Activated T-cell treated with anti-CD3 and anti-CD28 coated beads, Interleukin-2, amount 50 U/mL, for 72 hours (primary cell): ENCODE results near the gene C12orf42. TPM values are rescaled to one million over a fixed set of nuclear protein-coding genes. Genes with fewer than 3 reads are reported as not detected.
A peak's percentile ranks its signal among the peaks of the same experiment; 100 is the strongest.

Experiments used
- ATAC-seq, 2 donors: fragments of 150-1000 bp; cut with Tn5 transposase; replicated peaks in 1 of 2; 2 replicates each; pipeline ENCODE4 v1.10.0; 2021; ENCODE audit warnings: moderate library complexity in 2 of 2, mild to moderate bottlenecking in 1 of 2
- DNase-seq, 2 donors: peaks; one replicate each; pipeline ENCODE4 v3.0.0; 2021 to 2022; ENCODE audit warnings: mixed read lengths in 1 of 2
- H3K27ac Mint-ChIP-seq: one replicate; pipeline ENCODE4 v1.8.0; 2022; ENCODE audit warnings: mild to moderate bottlenecking, moderate library complexity, mixed read lengths
- H3K27me3 Mint-ChIP-seq: one replicate; pipeline ENCODE4 v1.8.0; 2022; ENCODE audit warnings: low read depth, mixed read lengths
- H3K36me3 Mint-ChIP-seq, 2 donors: one replicate each; pipeline ENCODE4 v1.8.0; 2022; ENCODE audit warnings: mixed read lengths in 2 of 2, mild to moderate bottlenecking in 1 of 2; ENCODE audit not compliant: insufficient read depth in 2 of 2
- H3K4me1 Mint-ChIP-seq: one replicate; pipeline ENCODE4 v1.8.0; 2022; ENCODE audit warnings: low read depth, mixed read lengths
- H3K4me3 Mint-ChIP-seq, 2 donors: one replicate each; pipeline ENCODE4 v1.8.0; 2022; ENCODE audit warnings: mild to moderate bottlenecking in 2 of 2, mixed read lengths in 2 of 2, moderate library complexity in 2 of 2
- H3K9me3 Mint-ChIP-seq, 2 donors: one replicate each; pipeline ENCODE4 v1.8.0; 2022; ENCODE audit warnings: mixed read lengths in 2 of 2
- total RNA-seq, 2 donors: library from RNA; stranded (reverse); gene quantifications; one replicate each; pipeline ENCODE4 v1.2.3, GENCODE V29; 2022

The C12orf42 gene
- total RNA-seq, 2 donors from 2014 or later: 0.31 to 0.35 TPM

DNA sequence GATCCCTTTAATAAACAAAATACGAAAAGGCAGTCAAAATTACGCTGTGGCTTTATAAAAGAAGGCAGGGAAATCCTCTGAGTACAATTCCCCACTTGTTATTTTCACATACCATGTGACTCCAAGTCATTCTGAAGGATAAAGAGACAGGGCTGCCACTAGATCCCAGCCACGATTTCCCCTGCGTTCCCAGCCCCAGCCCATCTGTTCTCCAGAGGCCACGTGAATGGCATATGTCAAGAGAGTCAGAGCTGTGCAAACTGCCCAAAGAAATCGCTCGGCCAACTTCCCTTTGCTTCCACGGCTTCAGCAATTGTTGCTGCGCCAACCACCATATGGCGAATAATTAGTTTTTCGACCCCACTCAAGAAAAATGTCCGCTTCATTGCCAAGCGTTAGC, 161.3 kb downstream of the C12orf42 start:
- Mint-ChIP-seq H3K9me3 (peaks cover 0 to 2% of the 10 kb centered on the region in 2 donors), H3K4me3 (no peak overlapping the region), H3K27me3 (no peaks in the 10 kb centered on the region), H3K27ac (no peak overlapping the region), H3K36me3 (no peaks in the 10 kb centered on the region), H3K4me1 (no peaks in the 10 kb centered on the region)
- ATAC-seq: no peak
- DNase-seq: no peak

DNA sequence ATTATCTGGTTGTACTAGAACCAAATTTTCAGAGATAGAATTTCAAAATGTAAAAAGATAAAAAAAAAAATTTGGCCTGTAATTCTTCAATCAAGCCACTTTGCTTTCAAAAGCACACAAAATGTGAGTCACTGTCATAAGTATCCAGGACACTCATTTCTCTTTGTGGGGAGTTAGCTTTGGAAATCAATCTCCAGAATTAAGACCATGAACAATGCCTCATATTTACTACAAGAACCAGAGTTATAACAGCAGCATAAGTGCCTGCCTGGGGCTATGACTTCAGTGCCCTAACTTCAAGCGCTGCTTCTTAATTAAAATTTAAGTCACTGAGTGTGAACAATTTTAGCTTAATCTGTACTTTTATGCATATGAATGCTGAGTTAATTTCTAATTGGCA, 162.1 kb downstream of the C12orf42 start:
- no peak overlapping the region for H3K4me3 Mint-ChIP-seq
- no peak for DNase-seq
- H3K4me1 Mint-ChIP-seq: no peaks in the 10 kb centered on the region
- no peaks in the 10 kb centered on the region for H3K27me3 Mint-ChIP-seq
- no peak overlapping the region for H3K27ac Mint-ChIP-seq
- no peak for ATAC-seq
- no peaks in the 10 kb centered on the region for H3K36me3 Mint-ChIP-seq
- peaks cover 0 to 2% of the 10 kb centered on the region in 2 donors for H3K9me3 Mint-ChIP-seq

DNA sequence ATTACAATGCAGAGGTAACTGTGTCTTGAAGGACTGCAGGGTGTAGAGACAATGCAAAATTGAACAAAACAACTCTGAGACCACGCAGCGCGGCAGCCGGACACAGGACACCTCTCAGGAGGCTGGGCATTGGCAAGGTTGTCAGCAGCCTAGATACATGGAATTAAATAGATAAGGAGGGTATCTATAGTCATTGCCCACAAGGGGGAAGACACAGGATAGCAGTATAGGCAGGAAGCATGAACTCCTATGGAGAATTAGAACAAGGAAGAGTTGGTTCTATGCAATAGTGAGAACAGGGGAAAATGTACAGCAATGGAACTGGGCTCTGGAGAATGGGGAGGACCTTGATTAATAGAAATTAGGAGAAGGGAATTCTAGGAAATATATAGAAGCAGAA, 164.1 kb downstream of the C12orf42 start:
- Mint-ChIP-seq H3K27me3 (no peaks in the 10 kb centered on the region), H3K27ac (no peak overlapping the region), H3K36me3 (no peaks in the 10 kb centered on the region), H3K4me1 (no peaks in the 10 kb centered on the region), H3K9me3 (peaks cover 0 to 2% of the 10 kb centered on the region in 2 donors), H3K4me3 (no peak overlapping the region)
- ATAC-seq (no peak), DNase-seq (no peak)

DNA sequence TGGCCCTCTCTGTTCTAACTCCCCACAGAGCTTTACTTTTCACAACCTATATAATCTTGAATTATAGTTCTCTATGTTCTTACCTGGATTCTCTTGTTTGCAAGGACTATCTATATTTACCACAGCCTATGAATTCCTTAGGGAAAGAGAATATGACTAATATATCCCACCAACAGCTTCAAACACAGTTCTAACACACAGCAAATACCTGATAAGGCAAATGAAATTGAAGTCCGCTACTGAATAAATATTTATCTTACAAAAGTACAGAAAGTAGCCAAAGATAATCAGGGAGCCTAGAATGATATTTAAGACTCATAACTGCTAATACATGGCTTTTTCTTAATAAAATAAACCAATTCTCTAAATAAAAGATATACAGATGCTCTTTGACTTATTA, 165.1 kb downstream of the C12orf42 start:
- Mint-ChIP-seq H3K27ac (peak overlapping the region; percentile 36), H3K4me3 (no peak overlapping the region)

DNA sequence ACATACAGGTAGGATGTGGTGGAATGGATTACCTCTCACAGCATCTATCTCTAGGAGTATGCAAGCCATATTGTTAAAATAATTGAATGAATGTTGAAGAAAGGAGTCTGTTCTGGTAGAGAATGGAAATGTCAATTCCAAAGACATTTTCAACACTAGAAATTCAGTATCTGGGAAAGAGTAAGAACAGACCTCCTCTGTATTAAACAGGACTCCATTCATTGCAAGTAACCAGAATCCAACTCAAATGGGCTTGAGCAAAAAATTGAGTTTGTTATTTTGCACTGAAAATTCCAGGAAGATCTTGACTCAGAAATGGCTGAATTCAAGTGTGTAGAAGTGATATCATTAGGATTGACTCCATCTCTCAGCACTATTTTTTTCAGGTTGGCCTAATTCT, 168.1 kb downstream of the C12orf42 start:
- H3K27me3 Mint-ChIP-seq: no peaks in the 10 kb centered on the region
- peaks cover 0 to 2% of the 10 kb centered on the region in 2 donors for H3K9me3 Mint-ChIP-seq
- H3K4me1 Mint-ChIP-seq: no peaks in the 10 kb centered on the region
- ATAC-seq (no peak), DNase-seq (no peak)
- H3K27ac Mint-ChIP-seq: no peak overlapping the region
- peaks cover 0 to 3% of the 10 kb centered on the region in 2 donors for H3K36me3 Mint-ChIP-seq
- no peak overlapping the region for H3K4me3 Mint-ChIP-seq

More for the DNA sequence above, 165.1 kb downstream of the C12orf42 start:
- DNase-seq (no peak), ATAC-seq (no peak)
- Mint-ChIP-seq H3K4me1 (no peaks in the 10 kb centered on the region), H3K9me3 (peaks cover 0 to 2% of the 10 kb centered on the region in 2 donors), H3K36me3 (no peaks in the 10 kb centered on the region), H3K27me3 (no peaks in the 10 kb centered on the region)

DNA sequence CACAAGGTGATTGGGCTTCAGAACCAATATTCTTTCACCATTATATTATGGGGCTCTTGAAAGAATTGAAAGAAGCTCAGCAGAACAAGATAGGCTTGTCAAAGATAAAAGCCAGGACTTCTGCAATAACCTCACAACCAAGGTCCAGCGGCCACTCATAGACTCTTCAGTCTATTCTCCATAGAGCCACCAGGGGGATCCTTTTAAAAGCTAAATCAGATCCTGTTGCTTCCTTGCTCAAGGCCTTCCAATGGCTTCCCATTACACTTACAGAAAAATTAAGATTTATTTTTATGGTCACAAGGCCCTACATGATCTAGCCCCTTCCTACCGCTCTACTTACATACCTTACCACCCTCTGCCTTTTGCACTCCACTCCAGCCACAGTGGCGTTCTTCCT, 169.6 kb downstream of the C12orf42 start:
- ATAC-seq (no peak), DNase-seq (no peak)
- Mint-ChIP-seq H3K27ac (no peak overlapping the region), H3K4me1 (no peaks in the 10 kb centered on the region), H3K36me3 (peaks cover 2 to 3% of the 10 kb centered on the region in 2 donors), H3K4me3 (no peak overlapping the region), H3K27me3 (no peaks in the 10 kb centered on the region), H3K9me3 (peaks cover 0 to 2% of the 10 kb centered on the region in 2 donors)

DNA sequence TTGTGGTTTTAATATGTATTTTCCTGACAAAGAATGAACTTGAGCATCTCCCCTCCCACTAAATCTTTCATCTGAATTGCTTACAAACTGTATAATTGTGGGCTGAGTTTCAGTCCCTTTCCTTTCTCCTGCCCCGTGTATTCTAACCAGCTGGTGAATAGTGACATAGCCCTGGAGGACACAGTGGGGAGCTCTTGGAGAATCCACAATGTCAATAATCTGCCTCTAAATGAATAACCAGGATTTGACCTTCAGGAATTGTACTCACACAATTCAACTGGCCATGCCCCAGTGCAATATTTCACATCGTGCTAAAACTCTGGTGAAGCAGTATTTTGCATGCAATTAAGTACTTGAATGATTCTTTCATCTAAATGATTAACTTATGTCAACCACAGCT, 177.2 kb downstream of the C12orf42 start:
- no peak for ATAC-seq
- H3K4me3 Mint-ChIP-seq: no peak overlapping the region
- H3K4me1 Mint-ChIP-seq: peaks cover 7% of the 10 kb centered on the region
- H3K27me3 Mint-ChIP-seq: no peaks in the 10 kb centered on the region
- H3K36me3 Mint-ChIP-seq: peaks cover 2 to 3% of the 10 kb centered on the region in 2 donors
- H3K9me3 Mint-ChIP-seq: peaks cover 5 to 6% of the 10 kb centered on the region in 2 donors
- H3K27ac Mint-ChIP-seq: no peak overlapping the region
- DNase-seq: no peak

DNA sequence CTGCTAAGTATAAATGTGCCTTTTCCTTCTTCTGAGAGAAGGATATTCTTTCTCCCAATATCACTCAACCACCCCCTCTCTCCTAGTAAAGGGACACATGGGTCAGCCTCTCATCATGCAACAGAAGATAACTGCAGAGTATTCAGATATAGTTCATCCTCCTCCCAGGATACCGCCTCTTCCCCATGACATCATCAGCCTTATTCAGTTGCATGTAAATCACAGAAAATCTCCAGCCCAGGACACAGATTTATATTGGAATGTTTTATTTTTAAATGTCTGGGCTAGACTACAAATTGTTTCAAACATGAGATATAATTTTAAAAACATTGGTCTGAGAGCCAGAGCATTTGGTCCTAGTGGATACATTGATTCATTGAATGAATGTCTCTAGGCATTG, 178.5 kb downstream of the C12orf42 start:
- no peak overlapping the region for H3K4me3 Mint-ChIP-seq
- H3K27me3 Mint-ChIP-seq: no peaks in the 10 kb centered on the region
- DNase-seq (no peak), ATAC-seq (no peak)
- H3K36me3 Mint-ChIP-seq: peaks cover 0 to 2% of the 10 kb centered on the region in 2 donors
- H3K4me1 Mint-ChIP-seq: peaks cover 9% of the 10 kb centered on the region
- H3K9me3 Mint-ChIP-seq: peaks cover 5 to 6% of the 10 kb centered on the region in 2 donors
- no peak overlapping the region for H3K27ac Mint-ChIP-seq

DNA sequence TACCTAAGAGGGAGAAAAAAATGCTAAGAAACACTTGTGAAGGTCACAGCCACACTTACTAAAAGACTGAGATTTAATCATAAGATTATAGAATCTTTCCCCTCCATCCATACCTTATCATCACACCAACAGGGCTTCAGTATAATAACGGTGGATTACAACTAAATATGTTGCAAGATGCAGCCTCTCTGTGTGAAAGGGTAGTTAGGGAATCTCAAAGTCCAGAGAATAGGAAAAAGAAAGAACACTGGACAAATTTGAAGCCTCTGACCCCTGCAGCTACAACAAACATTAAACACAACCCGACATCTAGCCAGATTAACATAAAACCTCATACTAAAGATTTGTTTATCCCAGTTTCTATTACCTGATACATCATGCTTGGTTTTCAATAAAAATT, 181.0 kb downstream of the C12orf42 start:
- Mint-ChIP-seq H3K27me3 (no peaks in the 10 kb centered on the region), H3K27ac (no peak overlapping the region), H3K9me3 (peaks cover 4 to 5% of the 10 kb centered on the region in 2 donors), H3K36me3 (no peaks in the 10 kb centered on the region), H3K4me3 (no peak overlapping the region), H3K4me1 (peaks cover 9% of the 10 kb centered on the region)
- DNase-seq (no peak), ATAC-seq (no peak)

DNA sequence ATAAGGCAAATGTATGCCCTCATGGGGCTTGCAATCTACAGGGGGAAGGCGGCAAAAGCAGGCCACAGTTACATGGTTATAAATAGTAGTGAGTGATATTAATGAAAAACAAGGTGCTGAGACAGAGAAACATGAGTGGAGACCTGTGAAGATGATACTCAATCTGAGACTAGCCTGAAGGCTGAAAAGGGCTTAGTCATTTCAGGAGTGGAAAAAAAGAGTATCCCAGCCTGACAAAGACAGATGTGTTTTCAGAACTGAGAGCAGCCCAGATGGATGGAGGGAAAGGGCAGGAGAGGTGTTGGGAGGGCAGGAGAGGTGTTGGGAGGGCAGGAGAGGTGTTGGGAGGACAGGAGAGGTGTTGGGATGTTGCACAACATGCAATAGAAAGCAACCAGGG, 181.9 kb downstream of the C12orf42 start:
- DNase-seq (no peak), ATAC-seq (peak; percentile 43 to 49)
- Mint-ChIP-seq H3K4me3 (no peak overlapping the region), H3K4me1 (peaks cover 9% of the 10 kb centered on the region), H3K27ac (peak overlapping the region; percentile 6), H3K27me3 (no peaks in the 10 kb centered on the region), H3K9me3 (peaks cover 4 to 5% of the 10 kb centered on the region in 2 donors), H3K36me3 (no peaks in the 10 kb centered on the region)

DNA sequence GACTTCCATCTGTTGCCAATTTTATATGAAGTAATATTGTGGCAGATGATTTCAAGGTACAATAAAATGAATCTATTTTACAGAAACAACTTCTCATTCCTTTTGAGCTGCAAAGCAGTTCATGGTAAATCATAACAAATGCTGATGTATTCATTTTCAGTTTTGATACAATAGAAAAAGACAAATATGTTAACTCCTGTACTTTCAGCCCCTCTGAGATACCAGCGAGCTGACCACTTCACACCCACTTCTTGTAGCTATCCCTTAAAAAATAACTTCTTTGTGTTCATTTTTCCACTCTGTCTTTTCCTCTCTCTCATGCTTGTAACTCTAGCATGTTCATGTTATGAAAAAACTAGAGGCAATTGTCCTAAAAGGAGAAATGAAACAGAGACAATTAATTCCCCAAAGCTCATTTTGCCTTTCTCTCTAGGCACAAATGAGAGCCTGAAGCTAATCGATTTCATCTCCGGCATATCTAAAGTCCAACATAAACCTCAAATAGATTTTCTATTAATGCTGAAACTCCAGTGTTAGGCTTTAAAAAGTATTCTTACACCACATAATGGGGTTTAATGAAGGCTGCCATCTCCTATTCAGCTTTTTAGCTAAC, 182.9 kb downstream of the C12orf42 start:
- no peaks in the 10 kb centered on the region for H3K27me3 Mint-ChIP-seq
- H3K4me1 Mint-ChIP-seq: peaks cover 9% of the 10 kb centered on the region
- ATAC-seq: no peak
- H3K27ac Mint-ChIP-seq: no peak overlapping the region
- no peaks in the 10 kb centered on the region for H3K36me3 Mint-ChIP-seq
- no peak for DNase-seq
- H3K9me3 Mint-ChIP-seq: peaks cover 4 to 5% of the 10 kb centered on the region in 2 donors
- no peak overlapping the region for H3K4me3 Mint-ChIP-seq

DNA sequence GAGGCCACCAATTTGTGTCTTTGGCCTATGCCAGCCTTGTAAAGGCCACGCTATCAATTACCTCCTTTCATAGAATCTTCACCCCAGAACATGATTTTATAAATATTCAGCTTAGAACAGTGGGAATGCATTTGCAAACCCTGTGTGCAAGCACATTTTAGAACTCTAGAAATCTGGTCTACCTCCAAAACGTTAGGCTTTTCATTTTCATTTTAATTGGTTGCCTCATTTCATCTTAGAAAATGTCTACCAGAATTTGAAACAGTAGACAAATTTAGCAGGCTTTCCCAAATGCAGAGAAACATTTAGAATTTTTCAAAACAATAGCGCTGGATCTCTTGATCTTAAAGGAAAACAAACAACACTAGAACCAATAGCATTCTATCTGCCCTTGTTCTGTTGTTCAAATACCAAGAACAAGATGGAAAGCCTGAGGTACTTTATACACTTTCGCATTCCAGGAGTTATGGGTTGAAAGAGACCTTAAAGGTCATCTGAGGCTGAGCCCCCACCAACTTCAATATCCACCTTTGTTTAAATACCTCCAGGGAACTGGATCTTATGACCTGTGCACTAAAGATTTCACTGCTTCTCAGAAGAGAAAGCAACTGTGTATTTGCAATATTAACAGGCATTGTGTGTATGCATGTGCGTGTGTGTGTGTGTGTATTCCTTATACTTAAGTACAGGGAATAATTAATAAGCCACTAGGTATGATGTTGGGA, 185.1 kb downstream of the C12orf42 start:
- no peak overlapping the region for H3K4me3 Mint-ChIP-seq
- peaks cover 9% of the 10 kb centered on the region for H3K4me1 Mint-ChIP-seq
- peaks cover 0 to 2% of the 10 kb centered on the region in 2 donors for H3K9me3 Mint-ChIP-seq
- H3K36me3 Mint-ChIP-seq: no peaks in the 10 kb centered on the region
- ATAC-seq: no peak
- H3K27ac Mint-ChIP-seq: no peak overlapping the region
- DNase-seq: no peak
- no peaks in the 10 kb centered on the region for H3K27me3 Mint-ChIP-seq

DNA sequence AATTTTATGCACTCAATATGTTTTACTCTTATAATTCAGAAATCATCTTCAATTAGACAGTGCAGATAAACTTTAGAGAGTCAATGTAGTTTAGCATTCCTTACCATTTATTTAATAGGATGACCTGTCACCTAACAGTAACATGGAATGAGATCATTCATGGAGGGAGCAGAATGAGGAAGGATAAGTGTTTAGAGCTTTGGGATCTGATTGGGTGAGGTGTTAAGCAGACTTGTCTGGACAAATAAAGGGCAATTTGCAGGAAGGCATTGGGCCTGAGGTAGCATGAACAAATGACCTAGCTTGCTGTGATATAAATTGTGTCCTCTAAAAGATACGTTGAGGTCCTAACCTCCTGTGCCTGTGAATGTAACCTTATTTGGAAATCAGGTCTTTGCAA, 187.4 kb downstream of the C12orf42 start:
- no peak overlapping the region for H3K27ac Mint-ChIP-seq
- no peak for DNase-seq

DNA sequence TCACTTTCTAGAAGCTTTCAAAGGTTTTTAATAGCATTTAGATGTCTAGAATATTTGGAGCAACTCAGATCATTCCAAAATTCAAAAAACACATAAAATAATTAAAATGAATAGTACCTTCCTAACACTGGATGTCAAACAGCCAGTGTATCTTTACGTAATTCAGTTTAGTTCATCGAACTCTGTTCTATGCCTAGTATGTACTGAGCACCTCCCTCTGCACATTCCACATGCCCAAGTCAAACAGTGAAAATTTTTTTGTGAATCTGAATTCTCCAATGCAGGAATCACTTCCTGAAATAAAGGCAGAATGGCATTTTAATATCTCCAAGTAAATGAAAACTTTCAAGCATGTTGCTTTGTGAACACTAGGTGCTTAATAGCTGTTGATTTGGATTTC, 192.3 kb downstream of the C12orf42 start:
- Mint-ChIP-seq H3K4me3 (no peak overlapping the region), H3K27ac (no peak overlapping the region), H3K9me3 (no peaks in the 10 kb centered on the region), H3K27me3 (peaks cover 7% of the 10 kb centered on the region), H3K36me3 (no peaks in the 10 kb centered on the region), H3K4me1 (peaks cover 7% of the 10 kb centered on the region)
- ATAC-seq: no peak
- DNase-seq: no peak

More for the DNA sequence above, 187.4 kb downstream of the C12orf42 start:
- H3K4me1 Mint-ChIP-seq: no peaks in the 10 kb centered on the region
- H3K36me3 Mint-ChIP-seq: no peaks in the 10 kb centered on the region
- H3K4me3 Mint-ChIP-seq: no peak overlapping the region
- ATAC-seq: no peak
- H3K27me3 Mint-ChIP-seq: no peaks in the 10 kb centered on the region
- no peaks in the 10 kb centered on the region for H3K9me3 Mint-ChIP-seq
